H1 (cell line): ENCODE measurements around the gene CITED1. TPM values are rescaled to one million over a fixed set of nuclear protein-coding genes. Genes with fewer than 3 reads are reported as not detected.

Experiments used
- CTCF ChIA-PET: fragments of 300-600 bp; sonication (Branson Sonifier 250); formaldehyde crosslinking; loops from one replicate; lab custom pipeline; 2021; ENCODE audit not compliant: partially characterized antibody; lab: Charles Lee
- POLR2A ChIA-PET: fragments of 300-600 bp; sonication (Branson Sonifier 250); formaldehyde crosslinking; loops from one replicate; lab custom pipeline; 2021; ENCODE audit warnings: inconsistent platforms; ENCODE audit not compliant: partially characterized antibody; lab: Charles Lee
- DNase-seq, 2 experiments: peaks; one replicate each; pipeline versions ENCODE4 v3.0.0 to v3.0.0-alpha.2; 2010 to 2022; ENCODE audit warnings: low spot score in 2 of 2, low read depth in 1 of 2, mixed read lengths in 1 of 2
- FAIRE-seq: peaks from 2 replicates; lab custom pipeline; 2011; peaks lifted over from hg19 to GRCh38; lab: Jason Lieb, UNC
- H2AFZ ChIP-seq: 2 replicates; pipeline ENCODE4 v1.8.1; 2012; ENCODE audit warnings: low read length, inconsistent platforms
- H2AK5ac ChIP-seq: 2 replicates; pipeline ENCODE4 v1.6.1; 2013; ENCODE audit warnings: low read depth, low read length
- H2BK120ac ChIP-seq: replicated peaks from 2 replicates; pipeline ENCODE3; 2013; ENCODE audit warnings: low read depth, low read length, inconsistent platforms
- H2BK12ac ChIP-seq: 2 replicates; pipeline ENCODE4 v1.6.1; 2013; ENCODE audit warnings: low read depth, low read length
- H2BK15ac ChIP-seq: 2 replicates; pipeline ENCODE4 v1.6.1; 2013; ENCODE audit warnings: low read length
- H2BK20ac ChIP-seq: 2 replicates; pipeline ENCODE4 v1.6.1; 2013; ENCODE audit warnings: low read length
- H2BK5ac ChIP-seq: 2 replicates; pipeline ENCODE4 v1.6.1; 2013; ENCODE audit warnings: low read depth, low read length
- H3K14ac ChIP-seq: 2 replicates; pipeline ENCODE4 v1.6.1; 2013; ENCODE audit warnings: inconsistent platforms; ENCODE audit not compliant: insufficient read length
- H3K18ac ChIP-seq: 2 replicates; pipeline ENCODE4 v1.6.1; 2013; ENCODE audit warnings: low read length; ENCODE audit errors: extremely low read depth
- H3K23ac ChIP-seq: 2 replicates; pipeline ENCODE4 v1.6.1; 2013; ENCODE audit warnings: inconsistent platforms; ENCODE audit not compliant: insufficient read length
- H3K23me2 ChIP-seq: 2 replicates; pipeline ENCODE4 v1.6.1; 2013; ENCODE audit warnings: low read depth, low read length
- H3K27ac ChIP-seq: 2 replicates; pipeline ENCODE4 v1.6.1; 2011; ENCODE audit warnings: low read depth, low read length, inconsistent platforms
- H3K27me3 ChIP-seq, 4 experiments: replicated peaks in 1 of 4; 1 replicate in 1 of 4; 2 replicates in 3 of 4; pipeline versions ENCODE4 v1.6.1 to v1.8.1; 2011 to 2013; ENCODE audit warnings: low read length in 3 of 4, mild to moderate bottlenecking in 3 of 4, inconsistent platforms in 2 of 4, mixed read lengths in 2 of 4, moderate library complexity in 1 of 4; ENCODE audit not compliant: control insufficient read depth in 3 of 4, insufficient read depth in 3 of 4; ENCODE audit errors: extremely low read depth in 1 of 4
- H3K36me3 ChIP-seq, 4 experiments: 2 replicates each; pipeline versions ENCODE4 v1.6.1 to v1.8.1; 2011 to 2013; ENCODE audit warnings: mild to moderate bottlenecking in 4 of 4, low read length in 3 of 4, moderate library complexity in 2 of 4, control low read depth in 1 of 4, inconsistent platforms in 1 of 4; ENCODE audit not compliant: insufficient read depth in 4 of 4, control insufficient read depth in 2 of 4
- H3K4ac ChIP-seq: replicated peaks from 2 replicates; pipeline ENCODE3; 2013; ENCODE audit warnings: low read length, low read depth, mixed read lengths, inconsistent platforms; ENCODE audit not compliant: insufficient read length
- H3K4me1 ChIP-seq, 4 experiments: replicated peaks in 1 of 4; 1 replicate in 1 of 4; 2 replicates in 3 of 4; pipeline versions ENCODE4 v1.6.1 to v1.8.1; 2011 to 2013; ENCODE audit warnings: low read length in 3 of 4, inconsistent platforms in 2 of 4, mixed read lengths in 1 of 4; ENCODE audit not compliant: insufficient read depth in 4 of 4, control insufficient read depth in 3 of 4
- H3K4me2 ChIP-seq, 2 experiments: 2 replicates each; pipeline versions ENCODE4 v1.6.1 to v1.8.1; 2011 to 2013; ENCODE audit warnings: low read depth in 2 of 2, low read length in 2 of 2, control low read depth in 1 of 2, inconsistent platforms in 1 of 2, mild to moderate bottlenecking in 1 of 2; ENCODE audit not compliant: insufficient read depth in 1 of 2
- H3K4me3 ChIP-seq, 4 experiments: fragments of 200-600, 300-600 bp in 1 of 4; sonication (generic), shearing (Covaris generic), sonication (Bioruptor Twin) in 1 of 4; 2 replicates each; pipeline versions ENCODE4 v1.5.1 to v1.8.1; 2011 to 2016; ENCODE audit warnings: low read length in 4 of 4, low read depth in 3 of 4, control low read depth in 2 of 4, inconsistent platforms in 2 of 4, mild to moderate bottlenecking in 2 of 4, mixed read lengths in 1 of 4, moderate library complexity in 1 of 4; ENCODE audit not compliant: insufficient read depth in 2 of 4; ENCODE audit errors: extremely low read depth in 1 of 4
- H3K56ac ChIP-seq: replicated peaks from 2 replicates; pipeline ENCODE3; 2013; ENCODE audit warnings: low read depth, mild to moderate bottlenecking, mixed read lengths, low read length, inconsistent platforms; ENCODE audit not compliant: insufficient read length
- H3K79me1 ChIP-seq: 2 replicates; pipeline ENCODE4 v1.6.1; 2013; ENCODE audit warnings: low read depth, low read length, control low read depth
- H3K79me2 ChIP-seq, 2 experiments: 2 replicates each; pipeline versions ENCODE4 v1.6.1 to v1.8.1; 2012 to 2013; ENCODE audit warnings: low read length in 2 of 2, mild to moderate bottlenecking in 2 of 2, inconsistent platforms in 1 of 2; ENCODE audit not compliant: insufficient read depth in 2 of 2, control insufficient read depth in 1 of 2
- H3K9ac ChIP-seq, 4 experiments: replicated peaks in 1 of 4; 1 replicate in 1 of 4; 2 replicates in 3 of 4; pipeline versions ENCODE4 v1.6.1 to v1.8.1; 2011 to 2013; ENCODE audit warnings: low read depth in 3 of 4, low read length in 3 of 4, control low read depth in 2 of 4, mild to moderate bottlenecking in 2 of 4, moderate library complexity in 2 of 4, inconsistent platforms in 1 of 4; ENCODE audit errors: extremely low read depth in 1 of 4
- H3K9me3 ChIP-seq, 2 experiments: 2 replicates each; pipeline versions ENCODE4 v1.6.1 to v1.8.1; 2012 to 2013; ENCODE audit warnings: mild to moderate bottlenecking in 2 of 2, moderate library complexity in 2 of 2, control low read depth in 1 of 2, inconsistent platforms in 1 of 2, low read depth in 1 of 2, low read length in 1 of 2, mixed read lengths in 1 of 2; ENCODE audit not compliant: insufficient read depth in 2 of 2
- H4K20me1 ChIP-seq, 2 experiments: replicated peaks in 1 of 2; 2 replicates each; pipeline versions ENCODE3 to v1.8.1; 2011 to 2013; ENCODE audit warnings: inconsistent platforms in 2 of 2, low read length in 2 of 2, mild to moderate bottlenecking in 1 of 2; ENCODE audit not compliant: insufficient read depth in 2 of 2, control insufficient read depth in 1 of 2
- H4K5ac ChIP-seq: 2 replicates; pipeline ENCODE4 v1.6.1; 2013; ENCODE audit warnings: low read length, low read depth, mixed read lengths, inconsistent platforms; ENCODE audit not compliant: insufficient read length
- H4K8ac ChIP-seq: 2 replicates; pipeline ENCODE4 v1.8.0; 2013; ENCODE audit warnings: mild to moderate bottlenecking, moderate library complexity, low read length, inconsistent platforms; ENCODE audit not compliant: insufficient read depth; ENCODE audit errors: extremely low read depth
- H4K91ac ChIP-seq: replicated peaks from 2 replicates; pipeline ENCODE3; 2013; ENCODE audit warnings: low read length, mixed read lengths, inconsistent platforms; ENCODE audit not compliant: insufficient read length
- BACH1 ChIP-seq: IDR thresholded peaks from 2 replicates; pipeline ENCODE4 v1.6.1; 2012; ENCODE audit warnings: low read length, improper control_type of control experiment
- CBX5 ChIP-seq: fragments of 300-800, 300-1000 bp; sonication (generic); IDR thresholded peaks from 2 replicates; pipeline ENCODE4 v1.7.1; 2016; ENCODE audit warnings: antibody characterized with exemption, low read length, low read depth
- PHF8 ChIP-seq: fragments of 200-600 bp; sonication (generic); conservative IDR thresholded peaks from 2 replicates; pipeline ENCODE4 v1.7.1; 2012; ENCODE audit warnings: low read depth, mild to moderate bottlenecking, inconsistent platforms, low read length, moderate library complexity
- RFX5 ChIP-seq: IDR thresholded peaks from 2 replicates; pipeline ENCODE4 v1.6.1; 2011; ENCODE audit warnings: low read depth, low read length, improper control_type of control experiment, borderline replicate concordance
- TAF1 ChIP-seq: IDR thresholded peaks from 2 replicates; pipeline ENCODE4 v1.6.1; 2011; ENCODE audit warnings: mild to moderate bottlenecking, low read depth, low read length
- TAF7 ChIP-seq: optimal IDR thresholded peaks from 2 replicates; pipeline ENCODE3; 2011; ENCODE audit warnings: low read depth, mild to moderate bottlenecking, inconsistent platforms, low read length, moderate library complexity, borderline replicate concordance
- WGBS, 2 experiments: shearing (Covaris generic) in 1 of 2; methylation state at CpG; one replicate each; pipeline versions ENCODE4 v1.1.6 to v1.1.7; 2013 to 2015; ENCODE audit warnings: low lambda C conversion rate in 2 of 2, mixed read lengths in 2 of 2, inconsistent platforms in 1 of 2, low coverage in 1 of 2, missing lambda C conversion rate in 1 of 2; ENCODE audit not compliant: insufficient replicate concordance in 2 of 2, insufficient coverage in 1 of 2, insufficient read length in 1 of 2; ENCODE audit errors: extremely low coverage in 1 of 2, missing lambda C conversion rate in 1 of 2; 5-methylcytosine and 5-hydroxymethylcytosine counted together
- polyA plus RNA-seq, 7 experiments: library from polyadenylated mRNA; depleted of rRNA in 3 of 7; stranded (reverse) in 5 of 7; unstranded in 2 of 7; fragments of >200 nt in 5 of 7; fragments of 200-250 nt in 2 of 7; gene quantifications; 1 replicate in 5 of 7; 2 replicates in 1 of 7; 4 replicates in 1 of 7; pipeline versions ENCODE4 v1.2.1 to v1.2.3, GENCODE V29; 2011 to 2013; ENCODE audit warnings: missing spikeins in 2 of 7, mixed read lengths in 2 of 7
- total RNA-seq: library from RNA; stranded (reverse); fragmentation: NEBNext Ultra II Directional; extraction: Animal tissue kit (Norgen Biotek cat#: 25700); gene quantifications from 2 replicates; pipeline ENCODE4 v1.2.1, GENCODE V29; 2021
- TF ChIP-seq, protein P1 (sequence below): IDR thresholded peaks from 2 replicates; pipeline ENCODE4 v1.6.1; 2011; ENCODE audit warnings: low read depth, mild to moderate bottlenecking, low read length; ENCODE audit not compliant: insufficient read depth
- TF ChIP-seq, protein P2 (sequence below), 3 experiments: IDR thresholded peaks; 1 replicate in 2 of 3; 2 replicates in 1 of 3; pipeline versions ENCODE4 v1.5.1 to v1.6.1; 2011; ENCODE audit warnings: low read length in 3 of 3, mild to moderate bottlenecking in 3 of 3, inconsistent platforms in 2 of 3, low read depth in 1 of 3, moderate library complexity in 1 of 3; ENCODE audit not compliant: insufficient read depth in 1 of 3; ENCODE audit errors: control extremely low read depth in 1 of 3
- TF ChIP-seq, protein P3 (sequence below): IDR thresholded peaks from 2 replicates; pipeline ENCODE4 v1.6.1; 2012; ENCODE audit warnings: low read length, inconsistent platforms

CITED1 gene
- total and polyA plus RNA-seq, 2 of the 8 experiments (the other 6 are each of a cell fraction or from before 2014, with no cell fraction given), result 1.2 to 2.4 TPM

DNA sequence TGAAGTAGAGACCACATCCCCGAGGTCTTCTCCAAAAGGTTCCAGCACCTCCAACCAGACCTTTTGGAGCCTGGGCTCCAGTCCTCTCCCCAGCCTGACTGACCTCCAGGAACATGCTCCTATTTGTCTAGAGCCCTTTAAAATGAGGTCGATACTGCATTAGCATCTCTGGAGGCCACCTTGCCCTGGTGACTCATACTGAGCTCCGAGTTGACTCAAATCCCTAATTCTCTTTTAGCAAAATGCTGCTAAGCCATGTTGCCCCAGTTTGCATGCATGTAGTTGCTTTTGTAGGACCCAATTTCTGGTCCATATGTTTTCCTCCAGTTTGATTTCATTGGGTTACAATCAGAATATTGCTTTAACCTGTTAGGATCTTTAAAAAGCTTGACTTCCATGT is 43.5 kb upstream of the CITED1 start:
- H2AFZ ChIP-seq, result no peak overlapping the region
- no peak overlapping the region for H3K4ac ChIP-seq
- H3K4me3 ChIP-seq, result no peak overlapping the region
- H4K91ac ChIP-seq, result no peak overlapping the region
- H3K56ac ChIP-seq, result no peak overlapping the region
- 83% methylated on average over 3 of the region's 3 CpGs; no CpG with 5 or more reads in 1 of the 2 experiments for WGBS, 2 experiments
- H3K36me3 ChIP-seq, result no peaks in the 10 kb centered on the region; a peak in 1 of 8 replicates
- H4K5ac ChIP-seq, result no peak overlapping the region
- H2BK12ac ChIP-seq, result no peak overlapping the region
- DNase-seq (no peak), FAIRE-seq (no peak)
- no peaks in the 10 kb centered on the region for H3K79me2 ChIP-seq
- H4K20me1 ChIP-seq, result peaks cover 0 to 1% of the 10 kb centered on the region in 2 experiments
- H3K4me1 ChIP-seq, result peaks cover 1 to 3% (median 3%) of the 10 kb centered on the region in 4 experiments; a peak in 5 of 7 replicates
- H3K23me2 ChIP-seq, result no peaks in the 10 kb centered on the region
- no peak overlapping the region for H3K4me2 ChIP-seq
- no peak overlapping the region for H3K9ac ChIP-seq
- H3K14ac ChIP-seq, result no peak overlapping the region
- H3K23ac ChIP-seq, result no peak overlapping the region
- H2BK120ac ChIP-seq, result no peak overlapping the region
- ChIA-PET POLR2A (interaction anchor here (0.7 kb wide), 1 partner anchor 32 kb away, joined by 3 read pairs; no protein-coding TSS in a partner anchor), CTCF (no interaction called here)
- no peak overlapping the region for H2BK20ac ChIP-seq
- H2BK5ac ChIP-seq, result no peak overlapping the region
- H3K18ac ChIP-seq, result no peak overlapping the region
- no peaks in the 10 kb centered on the region for H3K79me1 ChIP-seq
- no peak overlapping the region for H2AK5ac ChIP-seq
- H3K27ac ChIP-seq, result no peak overlapping the region
- no peak overlapping the region for H4K8ac ChIP-seq
- H3K27me3 ChIP-seq, result no peaks in the 10 kb centered on the region
- H2BK15ac ChIP-seq, result no peak overlapping the region
- no peaks in the 10 kb centered on the region for H3K9me3 ChIP-seq
- no peak for TF ChIP-seq RFX5
- TF ChIP-seq TAF1, result no peak
- no peak for TF ChIP-seq CBX5
- TF ChIP-seq BACH1, result no peak
- TF ChIP-seq TAF7, result no peak
- TF ChIP-seq, protein P1, sequence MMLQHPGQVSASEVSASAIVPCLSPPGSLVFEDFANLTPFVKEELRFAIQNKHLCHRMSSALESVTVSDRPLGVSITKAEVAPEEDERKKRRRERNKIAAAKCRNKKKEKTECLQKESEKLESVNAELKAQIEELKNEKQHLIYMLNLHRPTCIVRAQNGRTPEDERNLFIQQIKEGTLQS, result no peak
- TF ChIP-seq PHF8, result no peak
- TF ChIP-seq, protein P2, sequence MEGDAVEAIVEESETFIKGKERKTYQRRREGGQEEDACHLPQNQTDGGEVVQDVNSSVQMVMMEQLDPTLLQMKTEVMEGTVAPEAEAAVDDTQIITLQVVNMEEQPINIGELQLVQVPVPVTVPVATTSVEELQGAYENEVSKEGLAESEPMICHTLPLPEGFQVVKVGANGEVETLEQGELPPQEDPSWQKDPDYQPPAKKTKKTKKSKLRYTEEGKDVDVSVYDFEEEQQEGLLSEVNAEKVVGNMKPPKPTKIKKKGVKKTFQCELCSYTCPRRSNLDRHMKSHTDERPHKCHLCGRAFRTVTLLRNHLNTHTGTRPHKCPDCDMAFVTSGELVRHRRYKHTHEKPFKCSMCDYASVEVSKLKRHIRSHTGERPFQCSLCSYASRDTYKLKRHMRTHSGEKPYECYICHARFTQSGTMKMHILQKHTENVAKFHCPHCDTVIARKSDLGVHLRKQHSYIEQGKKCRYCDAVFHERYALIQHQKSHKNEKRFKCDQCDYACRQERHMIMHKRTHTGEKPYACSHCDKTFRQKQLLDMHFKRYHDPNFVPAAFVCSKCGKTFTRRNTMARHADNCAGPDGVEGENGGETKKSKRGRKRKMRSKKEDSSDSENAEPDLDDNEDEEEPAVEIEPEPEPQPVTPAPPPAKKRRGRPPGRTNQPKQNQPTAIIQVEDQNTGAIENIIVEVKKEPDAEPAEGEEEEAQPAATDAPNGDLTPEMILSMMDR (IDR thresholded peaks at IDR 0.05; ENCODE audit: control extremely low read depth in 1 of 3, insufficient read depth in 1 of 3, low read depth in 1 of 3, low read length in 3 of 3), result no peak
- TF ChIP-seq, protein P3, sequence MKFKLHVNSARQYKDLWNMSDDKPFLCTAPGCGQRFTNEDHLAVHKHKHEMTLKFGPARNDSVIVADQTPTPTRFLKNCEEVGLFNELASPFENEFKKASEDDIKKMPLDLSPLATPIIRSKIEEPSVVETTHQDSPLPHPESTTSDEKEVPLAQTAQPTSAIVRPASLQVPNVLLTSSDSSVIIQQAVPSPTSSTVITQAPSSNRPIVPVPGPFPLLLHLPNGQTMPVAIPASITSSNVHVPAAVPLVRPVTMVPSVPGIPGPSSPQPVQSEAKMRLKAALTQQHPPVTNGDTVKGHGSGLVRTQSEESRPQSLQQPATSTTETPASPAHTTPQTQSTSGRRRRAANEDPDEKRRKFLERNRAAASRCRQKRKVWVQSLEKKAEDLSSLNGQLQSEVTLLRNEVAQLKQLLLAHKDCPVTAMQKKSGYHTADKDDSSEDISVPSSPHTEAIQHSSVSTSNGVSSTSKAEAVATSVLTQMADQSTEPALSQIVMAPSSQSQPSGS, result no peak
